H1 (cell line): ENCODE measurements around the gene NPR1. TPM values are rescaled to one million over a fixed set of nuclear protein-coding genes. Genes with fewer than 3 reads are reported as not detected.

Source experiments
- CTCF ChIA-PET: fragments of 300-600 bp; sonication (Branson Sonifier 250); formaldehyde crosslinking; loops from one replicate; lab custom pipeline; 2021; ENCODE audit not compliant: partially characterized antibody; lab: Charles Lee
- POLR2A ChIA-PET: fragments of 300-600 bp; sonication (Branson Sonifier 250); formaldehyde crosslinking; loops from one replicate; lab custom pipeline; 2021; ENCODE audit warnings: inconsistent platforms; ENCODE audit not compliant: partially characterized antibody; lab: Charles Lee
- DNase-seq, 2 experiments: peaks; one replicate each; pipeline versions ENCODE4 v3.0.0 to v3.0.0-alpha.2; 2010 to 2022; ENCODE audit warnings: low spot score in 2 of 2, low read depth in 1 of 2, mixed read lengths in 1 of 2
- FAIRE-seq: peaks from 2 replicates; lab custom pipeline; 2011; peaks lifted over from hg19 to GRCh38; lab: Jason Lieb, UNC
- H2AFZ ChIP-seq: 2 replicates; pipeline ENCODE4 v1.8.1; 2012; ENCODE audit warnings: low read length, inconsistent platforms
- H2AK5ac ChIP-seq: 2 replicates; pipeline ENCODE4 v1.6.1; 2013; ENCODE audit warnings: low read depth, low read length
- H2BK120ac ChIP-seq: replicated peaks from 2 replicates; pipeline ENCODE3; 2013; ENCODE audit warnings: low read depth, low read length, inconsistent platforms
- H2BK12ac ChIP-seq: 2 replicates; pipeline ENCODE4 v1.6.1; 2013; ENCODE audit warnings: low read depth, low read length
- H2BK15ac ChIP-seq: 2 replicates; pipeline ENCODE4 v1.6.1; 2013; ENCODE audit warnings: low read length
- H2BK20ac ChIP-seq: 2 replicates; pipeline ENCODE4 v1.6.1; 2013; ENCODE audit warnings: low read length
- H2BK5ac ChIP-seq: 2 replicates; pipeline ENCODE4 v1.6.1; 2013; ENCODE audit warnings: low read depth, low read length
- H3K14ac ChIP-seq: 2 replicates; pipeline ENCODE4 v1.6.1; 2013; ENCODE audit warnings: inconsistent platforms; ENCODE audit not compliant: insufficient read length
- H3K18ac ChIP-seq: 2 replicates; pipeline ENCODE4 v1.6.1; 2013; ENCODE audit warnings: low read length; ENCODE audit errors: extremely low read depth
- H3K23ac ChIP-seq: 2 replicates; pipeline ENCODE4 v1.6.1; 2013; ENCODE audit warnings: inconsistent platforms; ENCODE audit not compliant: insufficient read length
- H3K23me2 ChIP-seq: 2 replicates; pipeline ENCODE4 v1.6.1; 2013; ENCODE audit warnings: low read depth, low read length
- H3K27ac ChIP-seq: 2 replicates; pipeline ENCODE4 v1.6.1; 2011; ENCODE audit warnings: low read depth, low read length, inconsistent platforms
- H3K27me3 ChIP-seq, 4 experiments: replicated peaks in 1 of 4; 1 replicate in 1 of 4; 2 replicates in 3 of 4; pipeline versions ENCODE4 v1.6.1 to v1.8.1; 2011 to 2013; ENCODE audit warnings: low read length in 3 of 4, mild to moderate bottlenecking in 3 of 4, inconsistent platforms in 2 of 4, mixed read lengths in 2 of 4, moderate library complexity in 1 of 4; ENCODE audit not compliant: control insufficient read depth in 3 of 4, insufficient read depth in 3 of 4; ENCODE audit errors: extremely low read depth in 1 of 4
- H3K36me3 ChIP-seq, 4 experiments: 2 replicates each; pipeline versions ENCODE4 v1.6.1 to v1.8.1; 2011 to 2013; ENCODE audit warnings: mild to moderate bottlenecking in 4 of 4, low read length in 3 of 4, moderate library complexity in 2 of 4, control low read depth in 1 of 4, inconsistent platforms in 1 of 4; ENCODE audit not compliant: insufficient read depth in 4 of 4, control insufficient read depth in 2 of 4
- H3K4ac ChIP-seq: replicated peaks from 2 replicates; pipeline ENCODE3; 2013; ENCODE audit warnings: low read length, low read depth, mixed read lengths, inconsistent platforms; ENCODE audit not compliant: insufficient read length
- H3K4me1 ChIP-seq, 4 experiments: replicated peaks in 1 of 4; 1 replicate in 1 of 4; 2 replicates in 3 of 4; pipeline versions ENCODE4 v1.6.1 to v1.8.1; 2011 to 2013; ENCODE audit warnings: low read length in 3 of 4, inconsistent platforms in 2 of 4, mixed read lengths in 1 of 4; ENCODE audit not compliant: insufficient read depth in 4 of 4, control insufficient read depth in 3 of 4
- H3K4me2 ChIP-seq, 2 experiments: 2 replicates each; pipeline versions ENCODE4 v1.6.1 to v1.8.1; 2011 to 2013; ENCODE audit warnings: low read depth in 2 of 2, low read length in 2 of 2, control low read depth in 1 of 2, inconsistent platforms in 1 of 2, mild to moderate bottlenecking in 1 of 2; ENCODE audit not compliant: insufficient read depth in 1 of 2
- H3K4me3 ChIP-seq, 4 experiments: fragments of 200-600, 300-600 bp in 1 of 4; sonication (generic), shearing (Covaris generic), sonication (Bioruptor Twin) in 1 of 4; 2 replicates each; pipeline versions ENCODE4 v1.5.1 to v1.8.1; 2011 to 2016; ENCODE audit warnings: low read length in 4 of 4, low read depth in 3 of 4, control low read depth in 2 of 4, inconsistent platforms in 2 of 4, mild to moderate bottlenecking in 2 of 4, mixed read lengths in 1 of 4, moderate library complexity in 1 of 4; ENCODE audit not compliant: insufficient read depth in 2 of 4; ENCODE audit errors: extremely low read depth in 1 of 4
- H3K56ac ChIP-seq: replicated peaks from 2 replicates; pipeline ENCODE3; 2013; ENCODE audit warnings: low read depth, mild to moderate bottlenecking, mixed read lengths, low read length, inconsistent platforms; ENCODE audit not compliant: insufficient read length
- H3K79me1 ChIP-seq: 2 replicates; pipeline ENCODE4 v1.6.1; 2013; ENCODE audit warnings: low read depth, low read length, control low read depth
- H3K79me2 ChIP-seq, 2 experiments: 2 replicates each; pipeline versions ENCODE4 v1.6.1 to v1.8.1; 2012 to 2013; ENCODE audit warnings: low read length in 2 of 2, mild to moderate bottlenecking in 2 of 2, inconsistent platforms in 1 of 2; ENCODE audit not compliant: insufficient read depth in 2 of 2, control insufficient read depth in 1 of 2
- H3K9ac ChIP-seq, 4 experiments: replicated peaks in 1 of 4; 1 replicate in 1 of 4; 2 replicates in 3 of 4; pipeline versions ENCODE4 v1.6.1 to v1.8.1; 2011 to 2013; ENCODE audit warnings: low read depth in 3 of 4, low read length in 3 of 4, control low read depth in 2 of 4, mild to moderate bottlenecking in 2 of 4, moderate library complexity in 2 of 4, inconsistent platforms in 1 of 4; ENCODE audit errors: extremely low read depth in 1 of 4
- H3K9me3 ChIP-seq, 2 experiments: 2 replicates each; pipeline versions ENCODE4 v1.6.1 to v1.8.1; 2012 to 2013; ENCODE audit warnings: mild to moderate bottlenecking in 2 of 2, moderate library complexity in 2 of 2, control low read depth in 1 of 2, inconsistent platforms in 1 of 2, low read depth in 1 of 2, low read length in 1 of 2, mixed read lengths in 1 of 2; ENCODE audit not compliant: insufficient read depth in 2 of 2
- H4K20me1 ChIP-seq, 2 experiments: replicated peaks in 1 of 2; 2 replicates each; pipeline versions ENCODE3 to v1.8.1; 2011 to 2013; ENCODE audit warnings: inconsistent platforms in 2 of 2, low read length in 2 of 2, mild to moderate bottlenecking in 1 of 2; ENCODE audit not compliant: insufficient read depth in 2 of 2, control insufficient read depth in 1 of 2
- H4K5ac ChIP-seq: 2 replicates; pipeline ENCODE4 v1.6.1; 2013; ENCODE audit warnings: low read length, low read depth, mixed read lengths, inconsistent platforms; ENCODE audit not compliant: insufficient read length
- H4K8ac ChIP-seq: 2 replicates; pipeline ENCODE4 v1.8.0; 2013; ENCODE audit warnings: mild to moderate bottlenecking, moderate library complexity, low read length, inconsistent platforms; ENCODE audit not compliant: insufficient read depth; ENCODE audit errors: extremely low read depth
- H4K91ac ChIP-seq: replicated peaks from 2 replicates; pipeline ENCODE3; 2013; ENCODE audit warnings: low read length, mixed read lengths, inconsistent platforms; ENCODE audit not compliant: insufficient read length
- POU5F1 ChIP-seq: IDR thresholded peaks from 2 replicates; pipeline ENCODE4 v1.6.1; 2011; ENCODE audit warnings: low read depth, mild to moderate bottlenecking, low read length, moderate library complexity
- SIN3A ChIP-seq, 2 experiments: IDR thresholded peaks in 1 of 2; conservative IDR thresholded peaks in 1 of 2; 2 replicates each; pipeline ENCODE4 v1.6.1; 2011 to 2012; ENCODE audit warnings: low read length in 2 of 2, improper control_type of control experiment in 1 of 2, low read depth in 1 of 2, mild to moderate bottlenecking in 1 of 2
- WGBS, 2 experiments: shearing (Covaris generic) in 1 of 2; methylation state at CpG; one replicate each; pipeline versions ENCODE4 v1.1.6 to v1.1.7; 2013 to 2015; ENCODE audit warnings: low lambda C conversion rate in 2 of 2, mixed read lengths in 2 of 2, inconsistent platforms in 1 of 2, low coverage in 1 of 2, missing lambda C conversion rate in 1 of 2; ENCODE audit not compliant: insufficient replicate concordance in 2 of 2, insufficient coverage in 1 of 2, insufficient read length in 1 of 2; ENCODE audit errors: extremely low coverage in 1 of 2, missing lambda C conversion rate in 1 of 2; 5-methylcytosine and 5-hydroxymethylcytosine counted together
- polyA plus RNA-seq, 7 experiments: library from polyadenylated mRNA; depleted of rRNA in 3 of 7; stranded (reverse) in 5 of 7; unstranded in 2 of 7; fragments of >200 nt in 5 of 7; fragments of 200-250 nt in 2 of 7; gene quantifications; 1 replicate in 5 of 7; 2 replicates in 1 of 7; 4 replicates in 1 of 7; pipeline versions ENCODE4 v1.2.1 to v1.2.3, GENCODE V29; 2011 to 2013; ENCODE audit warnings: missing spikeins in 2 of 7, mixed read lengths in 2 of 7
- total RNA-seq: library from RNA; stranded (reverse); fragmentation: NEBNext Ultra II Directional; extraction: Animal tissue kit (Norgen Biotek cat#: 25700); gene quantifications from 2 replicates; pipeline ENCODE4 v1.2.1, GENCODE V29; 2021

NPR1 gene
- total and polyA plus RNA-seq, 2 of the 8 experiments (the other 6 are each of a cell fraction or from before 2014, with no cell fraction given): 11.7 to 13.2 TPM

GRCh38 chr1:153698020-153698922 is 19.8 kb downstream of the NPR1 start:
- 0 out of 2 replicates have a peak overlapping the region, but pooled peaks have one; percentile 91 for H2BK20ac ChIP-seq
- peak overlapping the region; percentile 49 to 61 for H3K4me2 ChIP-seq
- ChIA-PET CTCF (interaction anchor here (0.7 to 3.1 kb wide), 9 partner anchors 8 to 184 kb away, joined by 3 to 17 read pairs (median 4); partner anchors contain the start of gene NPR1), POLR2A (interaction anchor here (0.8 to 2.2 kb wide), 15 partner anchors 11 to 265 kb away, joined by 3 to 11 read pairs (median 4); partner anchors contain the start of genes NPR1, S100A13, SLC27A3 and SLC39A1)
- H3K4me1 ChIP-seq: peaks cover 3 to 18% (median 12%) of the 10 kb centered on the region in 4 experiments
- H2BK12ac ChIP-seq: peak overlapping the region; percentile 83
- no peaks in the 10 kb centered on the region for H4K20me1 ChIP-seq
- H4K91ac ChIP-seq: peak overlapping the region; percentile 72
- DNase-seq (peak in 1 of 2 experiments; percentile 65), FAIRE-seq (no peak)
- H3K4me3 ChIP-seq: peak overlapping the region in 2 of 4 experiments; percentile 8 to 39; a peak in 4 of 8 replicates
- H4K5ac ChIP-seq: peak overlapping the region; percentile 11
- H2BK120ac ChIP-seq: no peak overlapping the region
- H2AK5ac ChIP-seq: no peak overlapping the region
- no peaks in the 10 kb centered on the region for H3K23me2 ChIP-seq
- 0 out of 2 replicates have a peak overlapping the region, but pooled peaks have one; percentile 94 for H2BK15ac ChIP-seq
- no peaks in the 10 kb centered on the region for H3K79me1 ChIP-seq
- TF ChIP-seq SIN3A (conservative IDR thresholded peaks at IDR 0.05 in 1 of 2, IDR thresholded peaks at IDR 0.05 in 1 of 2; ENCODE audit: low read depth in 1 of 2, low read length in 2 of 2) (peak in 1 of 2 experiments; percentile 27; a peak in 1 of 4 replicates), POU5F1 (no peak)
- H4K8ac ChIP-seq: peak overlapping the region; percentile 82; the same call in 1 of the 2 replicates
- H3K56ac ChIP-seq: no peak overlapping the region
- no peak overlapping the region for H3K14ac ChIP-seq
- peak overlapping the region; percentile 39 for H2AFZ ChIP-seq
- peak overlapping the region; percentile 92; the same call in 1 of the 2 replicates for H2BK5ac ChIP-seq
- H3K18ac ChIP-seq: peak overlapping the region; percentile 84
- no peaks in the 10 kb centered on the region for H3K79me2 ChIP-seq
- H3K9ac ChIP-seq: peak overlapping the region in 2 of 4 experiments; percentile 20 to 22; a peak in 2 of 7 replicates
- 42% methylated on average over 29 of the region's 29 CpGs; no CpG with 5 or more reads in 1 of the 2 experiments for WGBS, 2 experiments
- no peak overlapping the region for H3K23ac ChIP-seq
- H3K27me3 ChIP-seq: no peaks in the 10 kb centered on the region
- H3K36me3 ChIP-seq: no peaks in the 10 kb centered on the region
- peak overlapping the region; percentile 63 for H3K4ac ChIP-seq
- H3K27ac ChIP-seq: peak overlapping the region; percentile 35; the same call in 1 of the 2 replicates
- no peaks in the 10 kb centered on the region for H3K9me3 ChIP-seq
